H1 (cell line): ENCODE measurements around the gene KCNC3. TPM values are rescaled to one million over a fixed set of nuclear protein-coding genes. Genes with fewer than 3 reads are reported as not detected.
A peak's percentile ranks its signal among the peaks of the same experiment; 100 is the strongest.

Experiments used
- POLR2A ChIP-seq, 2 experiments: IDR thresholded peaks; 1 replicate in 1 of 2; 2 replicates in 1 of 2; pipeline ENCODE4 v1.6.1; 2011; ENCODE audit warnings: low read depth in 2 of 2, low read length in 2 of 2, mild to moderate bottlenecking in 2 of 2; ENCODE audit errors: control extremely low read depth in 1 of 2
- SIN3A ChIP-seq, 2 experiments: IDR thresholded peaks in 1 of 2; conservative IDR thresholded peaks in 1 of 2; 2 replicates each; pipeline ENCODE4 v1.6.1; 2011 to 2012; ENCODE audit warnings: low read length in 2 of 2, improper control_type of control experiment in 1 of 2, low read depth in 1 of 2, mild to moderate bottlenecking in 1 of 2
- SP1 ChIP-seq: IDR thresholded peaks from 2 replicates; pipeline ENCODE4 v1.6.1; 2011; ENCODE audit warnings: low read depth, low read length
- TAF1 ChIP-seq: IDR thresholded peaks from 2 replicates; pipeline ENCODE4 v1.6.1; 2011; ENCODE audit warnings: mild to moderate bottlenecking, low read depth, low read length
- TBP ChIP-seq: IDR thresholded peaks from 2 replicates; pipeline ENCODE4 v1.6.1; 2011; ENCODE audit warnings: low read depth, low read length, improper control_type of control experiment
- polyA plus RNA-seq, 7 experiments: library from polyadenylated mRNA; depleted of rRNA in 3 of 7; stranded (reverse) in 5 of 7; unstranded in 2 of 7; fragments of >200 nt in 5 of 7; fragments of 200-250 nt in 2 of 7; gene quantifications; 1 replicate in 5 of 7; 2 replicates in 1 of 7; 4 replicates in 1 of 7; pipeline versions ENCODE4 v1.2.1 to v1.2.3, GENCODE V29; 2011 to 2013; ENCODE audit warnings: missing spikeins in 2 of 7, mixed read lengths in 2 of 7
- total RNA-seq: library from RNA; stranded (reverse); fragmentation: NEBNext Ultra II Directional; extraction: Animal tissue kit (Norgen Biotek cat#: 25700); gene quantifications from 2 replicates; pipeline ENCODE4 v1.2.1, GENCODE V29; 2021
- TF ChIP-seq, protein P1 (sequence below): IDR thresholded peaks from 2 replicates; pipeline ENCODE4 v1.6.1; 2012; ENCODE audit warnings: low read length, inconsistent platforms

KCNC3 gene
- total and polyA plus RNA-seq, 2 of the 8 experiments (the other 6 are each of a cell fraction or from before 2014, with no cell fraction given), result 3.9 to 7.2 TPM

DNA sequence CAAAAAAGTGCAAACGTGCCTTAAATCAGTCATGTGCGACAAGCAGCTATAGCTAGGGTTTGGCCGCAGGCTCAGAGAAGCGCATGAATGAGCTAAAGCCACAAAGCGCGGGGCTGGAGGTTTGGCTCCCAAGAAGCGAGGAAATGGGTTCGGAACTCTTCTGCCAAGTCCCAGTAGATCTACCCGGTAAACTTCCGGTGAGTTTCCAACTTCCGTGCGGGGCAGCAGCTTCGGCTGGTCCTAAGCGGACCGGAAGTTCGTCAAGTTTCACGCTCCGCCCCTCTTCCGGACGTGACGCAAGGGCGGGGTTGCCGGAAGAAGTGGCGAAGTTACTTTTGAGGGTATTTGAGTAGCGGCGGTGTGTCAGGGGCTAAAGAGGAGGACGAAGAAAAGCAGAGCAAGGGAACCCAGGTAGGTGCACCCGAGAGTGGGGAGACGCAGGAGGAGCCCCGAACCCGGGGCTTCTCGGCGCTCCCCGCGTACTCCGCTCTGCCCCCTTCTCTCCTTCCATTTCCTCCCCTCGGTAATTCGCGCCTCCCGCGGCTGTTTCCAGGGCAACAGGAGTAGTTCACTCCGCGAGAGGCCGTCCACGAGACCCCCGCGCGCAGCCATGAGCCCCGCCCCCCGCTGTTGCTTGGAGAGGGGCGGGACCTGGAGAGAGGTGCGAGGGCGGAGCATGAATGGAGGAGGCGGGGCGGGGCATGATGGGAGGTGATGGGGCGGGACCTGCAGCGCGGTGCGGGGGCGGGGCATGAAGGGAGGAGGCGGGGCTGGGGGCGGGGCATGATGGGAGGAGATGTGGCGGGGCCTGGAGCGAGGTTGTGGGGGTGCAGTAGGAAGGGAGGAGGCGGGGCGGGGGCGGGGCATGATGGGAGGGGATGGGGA, 47.2 kb upstream of the KCNC3 start, which contains the start of gene NR1H2 (continued):
- TF ChIP-seq, protein P1, sequence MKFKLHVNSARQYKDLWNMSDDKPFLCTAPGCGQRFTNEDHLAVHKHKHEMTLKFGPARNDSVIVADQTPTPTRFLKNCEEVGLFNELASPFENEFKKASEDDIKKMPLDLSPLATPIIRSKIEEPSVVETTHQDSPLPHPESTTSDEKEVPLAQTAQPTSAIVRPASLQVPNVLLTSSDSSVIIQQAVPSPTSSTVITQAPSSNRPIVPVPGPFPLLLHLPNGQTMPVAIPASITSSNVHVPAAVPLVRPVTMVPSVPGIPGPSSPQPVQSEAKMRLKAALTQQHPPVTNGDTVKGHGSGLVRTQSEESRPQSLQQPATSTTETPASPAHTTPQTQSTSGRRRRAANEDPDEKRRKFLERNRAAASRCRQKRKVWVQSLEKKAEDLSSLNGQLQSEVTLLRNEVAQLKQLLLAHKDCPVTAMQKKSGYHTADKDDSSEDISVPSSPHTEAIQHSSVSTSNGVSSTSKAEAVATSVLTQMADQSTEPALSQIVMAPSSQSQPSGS, result peak; percentile 77; the same call in 1 of the 2 replicates
- TF ChIP-seq POLR2A (IDR thresholded peaks at IDR 0.05; ENCODE audit: control extremely low read depth in 1 of 2, low read depth in 2 of 2, low read length in 2 of 2), result peak in 1 of 2 experiments; percentile 68; a peak in 1 of 3 replicates
- peak; percentile 90 for TF ChIP-seq SP1
- peak; percentile 74 for TF ChIP-seq TBP
- peak; percentile 69 to 90; a peak in 3 of 4 replicates for TF ChIP-seq SIN3A (conservative IDR thresholded peaks at IDR 0.05 in 1 of 2, IDR thresholded peaks at IDR 0.05 in 1 of 2; ENCODE audit: low read depth in 1 of 2, low read length in 2 of 2)
- peak; percentile 83 for TF ChIP-seq TAF1
